HCT116 (cell line): ENCODE data around the gene RXFP3. TPM values are rescaled to one million over a fixed set of nuclear protein-coding genes. Genes with fewer than 3 reads are reported as not detected.

Source experiments
- ATAC-seq: fragments of 200-7000 bp; cut with Tn5 transposase; 2 replicates; pipeline ENCODE4 v1.9.1; 2020; ENCODE audit warnings: mild to moderate bottlenecking, moderate library complexity
- BruUV-seq: library from RNA; stranded (reverse); fragments of 400-500 nt; replicated peaks from 2 replicates; lab custom pipeline; 2021; lab: Mats Ljungman, UMichigan
- CTCF ChIA-PET: fragments of 300-600 bp; sonication (Branson Sonifier 250); formaldehyde crosslinking; loops from one replicate; lab custom pipeline; 2021; ENCODE audit warnings: antibody characterized with exemption; lab: Charles Lee
- POLR2A ChIA-PET: fragments of 300-600, 350-600 bp; sonication (Branson Sonifier 250); formaldehyde crosslinking; loops from one replicate; lab custom pipeline; 2021; ENCODE audit warnings: antibody characterized with exemption; lab: Charles Lee
- RAD21 ChIA-PET, 2 experiments: fragments of 300-600 bp; sonication (Branson Sonifier 250); formaldehyde crosslinking; loops; one replicate each; lab custom pipeline; 2023; ENCODE audit warnings: low total read pairs in 2 of 2; ENCODE audit not compliant: uncharacterized antibody in 2 of 2, unreplicated experiment in 2 of 2, low non-redundant PET in 1 of 2; lab: Charles Lee
- DNase-seq: peaks from one replicate; pipeline ENCODE4 v3.0.0-alpha.2; 2010; ENCODE audit warnings: low read depth, low spot score
- H2AFZ ChIP-seq: fragments of 200-600 bp; shearing (Covaris generic), sonication (generic); 2 replicates; pipeline ENCODE4 v1.6.1; 2017; ENCODE audit warnings: low read depth, mixed run types, mixed read lengths, antibody characterized with exemption, low read length; ENCODE audit not compliant: poor library complexity, severe bottlenecking
- H3K27ac ChIP-seq: 2 replicates; pipeline ENCODE4 v1.5.1; 2012; ENCODE audit warnings: low read depth, low read length
- H3K27me3 ChIP-seq: fragments of 200-600 bp; sonication (generic); 2 replicates; pipeline ENCODE4 v1.6.1; 2016; ENCODE audit warnings: mixed run types, low read length, mixed read lengths; ENCODE audit not compliant: insufficient read depth
- H3K36me3 ChIP-seq, 2 experiments: fragments of 200-500 bp in 1 of 2; fragments of 200-600 bp in 1 of 2; sonication (Bioruptor generic) in 1 of 2; sonication (generic) in 1 of 2; 2 replicates each; pipeline versions ENCODE4 v1.5.1 to v1.6.1; 2014 to 2016; ENCODE audit warnings: low read length in 2 of 2, inconsistent platforms in 1 of 2, mixed read lengths in 1 of 2, mixed run types in 1 of 2; ENCODE audit not compliant: insufficient read depth in 2 of 2, control insufficient read depth in 1 of 2
- H3K4me1 ChIP-seq, 2 experiments: fragments of 200-600 bp in 1 of 2; sonication (generic) in 1 of 2; 2 replicates each; pipeline versions ENCODE4 v1.5.1 to v1.6.1; 2012 to 2017; ENCODE audit warnings: low read length in 2 of 2, inconsistent platforms in 1 of 2, mild to moderate bottlenecking in 1 of 2, mixed read lengths in 1 of 2, mixed run types in 1 of 2, moderate library complexity in 1 of 2; ENCODE audit not compliant: insufficient read depth in 2 of 2, control insufficient read depth in 1 of 2
- H3K4me2 ChIP-seq: fragments of 200-600 bp; sonication (generic); 2 replicates; pipeline ENCODE4 v1.6.1; 2017; ENCODE audit warnings: mixed run types, low read length, mixed read lengths
- H3K4me3 ChIP-seq, 2 experiments: fragments of 200-600 bp in 1 of 2; sonication (generic) in 1 of 2; replicated peaks in 1 of 2; 2 replicates each; pipeline ENCODE4 v1.5.1; 2011 to 2016; ENCODE audit warnings: low read length in 2 of 2, control low read depth in 1 of 2, low read depth in 1 of 2, mild to moderate bottlenecking in 1 of 2, mixed read lengths in 1 of 2, mixed run types in 1 of 2
- H3K79me2 ChIP-seq: fragments of 200-600 bp; sonication (generic); 2 replicates; pipeline ENCODE4 v1.6.1; 2017; ENCODE audit warnings: mild to moderate bottlenecking, mixed run types, low read length, moderate library complexity, mixed read lengths; ENCODE audit not compliant: insufficient read depth
- H3K9ac ChIP-seq: fragments of 200-600 bp; sonication (generic); 2 replicates; pipeline ENCODE4 v1.6.1; 2016; ENCODE audit warnings: low read length, mixed read lengths
- H3K9me2 ChIP-seq: fragments of 200-600 bp; sonication (generic), shearing (Covaris generic); 2 replicates; pipeline ENCODE4 v1.6.1; 2017; ENCODE audit warnings: mixed run types, mild to moderate bottlenecking, moderate library complexity; ENCODE audit not compliant: insufficient read depth
- H3K9me3 ChIP-seq, 2 experiments: fragments of 200-500 bp in 1 of 2; fragments of 200-600 bp in 1 of 2; sonication (Bioruptor generic) in 1 of 2; sonication (generic) in 1 of 2; 2 replicates each; pipeline ENCODE4 v1.6.1; 2014 to 2017; ENCODE audit warnings: low read length in 2 of 2, mixed read lengths in 2 of 2, inconsistent platforms in 1 of 2, low read depth in 1 of 2, mild to moderate bottlenecking in 1 of 2, mixed run types in 1 of 2, moderate library complexity in 1 of 2; ENCODE audit not compliant: control insufficient read depth in 1 of 2, insufficient read depth in 1 of 2
- H4K20me1 ChIP-seq: fragments of 200-600 bp; sonication (generic), shearing (Covaris generic); 2 replicates; pipeline ENCODE4 v1.6.1; 2017; ENCODE audit warnings: mixed run types, mild to moderate bottlenecking, moderate library complexity; ENCODE audit not compliant: insufficient read depth
- CBX3 ChIP-seq: IDR thresholded peaks from 2 replicates; pipeline ENCODE4 v1.6.1; 2012; ENCODE audit warnings: low read depth
- CEBPB ChIP-seq: IDR thresholded peaks from 2 replicates; pipeline ENCODE4 v1.6.1; 2012; ENCODE audit warnings: low read depth
- EZH2 ChIP-seq: fragments of 200-600 bp; sonication (generic); IDR thresholded peaks from 2 replicates; pipeline ENCODE4 v1.6.1; 2017; ENCODE audit warnings: antibody characterized with exemption, mixed run types
- EZH2phosphoT487 ChIP-seq: fragments of 200-600 bp; IDR thresholded peaks from 2 replicates; pipeline ENCODE4 v1.6.1; 2018; ENCODE audit warnings: antibody characterized with exemption, borderline replicate concordance
- JUND ChIP-seq: IDR thresholded peaks from 2 replicates; pipeline ENCODE4 v1.6.1; 2012
- POLR2A ChIP-seq: IDR thresholded peaks from 2 replicates; pipeline ENCODE4 v1.7.0; 2011; ENCODE audit warnings: borderline replicate concordance; ENCODE audit not compliant: insufficient read depth, insufficient read length; ENCODE audit errors: extremely low read depth
- SIN3A ChIP-seq: IDR thresholded peaks from 2 replicates; pipeline ENCODE4 v1.6.1; 2012; ENCODE audit warnings: low read depth
- SRF ChIP-seq: IDR thresholded peaks from 2 replicates; pipeline ENCODE4 v1.6.1; 2012; ENCODE audit warnings: low read depth
- TCF7L2 ChIP-seq: IDR thresholded peaks from 2 replicates; pipeline ENCODE4 v1.7.0; 2011; ENCODE audit warnings: borderline replicate concordance, inconsistent platforms; ENCODE audit not compliant: insufficient read depth, insufficient read length; ENCODE audit errors: extremely low read depth
- YY1 ChIP-seq: IDR thresholded peaks from 2 replicates; pipeline ENCODE4 v1.6.1; 2011; ENCODE audit warnings: low read length, low read depth, moderate library complexity, mild to moderate bottlenecking; ENCODE audit not compliant: insufficient replicate concordance; ENCODE audit errors: extremely low read depth
- ZNF274 ChIP-seq: fragments of 200-500 bp; sonication (Bioruptor generic); IDR thresholded peaks from 2 replicates; pipeline ENCODE4 v1.6.1; 2014; ENCODE audit warnings: mild to moderate bottlenecking, low read depth, low read length, inconsistent platforms
- intact Hi-C: fragments of 100-400 bp; cut with micrococcal nuclease; formaldehyde crosslinking; loops from 2 replicates; pipeline ENCODE4 v1.10.0; 2022
- total RNA-seq: library from RNA; stranded (reverse); gene quantifications from one replicate; pipeline ENCODE4 v1.2.1, GENCODE V29; 2021; ENCODE audit not compliant: unreplicated experiment
- TF ChIP-seq, protein P1 (sequence below): IDR thresholded peaks from 2 replicates; pipeline ENCODE4 v1.6.1; 2011; ENCODE audit warnings: mild to moderate bottlenecking, low read length, moderate library complexity; ENCODE audit not compliant: insufficient replicate concordance; ENCODE audit errors: extremely low read depth
- TF ChIP-seq, protein P2 (sequence below): IDR thresholded peaks from 2 replicates; pipeline ENCODE4 v1.6.1; 2012
- TF ChIP-seq, protein P3 (sequence below): IDR thresholded peaks from 2 replicates; pipeline ENCODE4 v1.6.1; 2012; ENCODE audit warnings: low read depth

The RXFP3 gene
- total RNA-seq, 1 experiment from 2014 or later = not detected

DNA sequence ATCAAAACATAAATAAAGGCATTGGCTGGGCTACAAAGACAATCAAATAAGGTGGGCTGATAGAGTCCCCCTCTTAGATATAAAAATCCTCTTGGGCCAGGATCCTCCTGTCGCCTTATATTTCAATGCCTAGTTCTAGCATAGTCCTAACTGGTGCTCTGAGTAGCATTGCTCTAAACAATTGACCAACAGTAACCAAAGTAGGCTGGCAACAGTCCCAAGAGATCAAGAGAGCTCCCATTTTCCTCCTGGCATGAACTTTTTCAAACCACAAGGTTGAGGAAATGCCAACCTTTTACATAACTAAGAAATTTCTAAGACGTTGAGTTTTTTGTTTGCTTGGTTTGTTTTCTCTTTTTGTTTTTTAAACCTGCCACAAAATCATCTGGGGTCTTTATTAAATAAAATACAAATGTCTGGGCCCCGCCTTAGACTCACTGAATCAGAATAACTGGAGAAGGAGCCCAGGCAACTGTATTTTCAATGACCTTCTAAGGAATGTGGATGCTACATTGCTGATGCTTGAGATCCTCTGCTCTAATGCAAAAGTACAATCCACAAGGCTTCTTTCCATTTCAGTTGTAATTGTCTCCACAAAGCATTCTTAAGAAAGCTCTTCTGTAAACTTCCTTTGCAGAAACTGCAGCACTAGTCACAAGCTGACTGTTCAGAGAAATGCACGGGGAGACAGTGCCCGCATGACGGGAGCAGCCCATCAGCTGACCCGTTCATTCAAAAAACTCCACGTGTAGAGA is 45.4 kb downstream of the RXFP3 start:
- Histone ChIP-seq H3K27ac (no peak overlapping the region), H3K36me3 (no peaks in the 10 kb centered on the region), H3K4me2 (no peak overlapping the region), H3K79me2 (no peaks in the 10 kb centered on the region), H3K9me2 (no peaks in the 10 kb centered on the region), H2AFZ (no peak overlapping the region), H3K4me3 (no peak overlapping the region), H3K9ac (no peak overlapping the region), H3K4me1 (no peaks in the 10 kb centered on the region), H3K27me3 (no peaks in the 10 kb centered on the region), H3K9me3 (no peaks in the 10 kb centered on the region), H4K20me1 (no peaks in the 10 kb centered on the region)
- CTCF ChIA-PET = no interaction called here
- intact Hi-C loops = no loop called here
- no peak for DNase-seq
- no TSS peak for BruUV-seq
- RAD21 ChIA-PET = no interaction called here
- no peak for ATAC-seq
- POLR2A ChIA-PET = no interaction called here
- TF ChIP-seq JUND = no peak

DNA sequence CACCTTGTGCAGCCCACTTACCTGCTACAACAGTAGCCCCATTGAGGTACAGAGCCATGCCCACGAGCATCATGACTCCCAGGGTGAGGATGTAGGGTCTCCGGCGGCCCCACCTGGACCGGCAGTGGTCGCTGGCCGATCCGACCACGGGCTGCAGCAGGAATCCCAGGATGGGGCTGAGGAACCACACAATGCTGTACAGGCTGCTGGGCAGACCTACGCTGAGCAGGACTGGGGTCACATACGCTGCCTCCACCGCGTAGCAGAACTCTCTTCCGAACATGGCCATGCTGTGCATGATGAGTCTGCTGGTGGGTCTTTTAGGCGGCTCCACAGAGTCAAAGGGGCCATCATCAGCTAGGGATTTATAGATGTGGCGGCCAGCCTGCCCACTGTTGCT is 48.0 kb downstream of the RXFP3 start:
- ChIA-PET RAD21 (no interaction called here), POLR2A (no interaction called here), CTCF (no interaction called here)
- H3K4me3 ChIP-seq = no peak overlapping the region
- TF ChIP-seq, protein P1, sequence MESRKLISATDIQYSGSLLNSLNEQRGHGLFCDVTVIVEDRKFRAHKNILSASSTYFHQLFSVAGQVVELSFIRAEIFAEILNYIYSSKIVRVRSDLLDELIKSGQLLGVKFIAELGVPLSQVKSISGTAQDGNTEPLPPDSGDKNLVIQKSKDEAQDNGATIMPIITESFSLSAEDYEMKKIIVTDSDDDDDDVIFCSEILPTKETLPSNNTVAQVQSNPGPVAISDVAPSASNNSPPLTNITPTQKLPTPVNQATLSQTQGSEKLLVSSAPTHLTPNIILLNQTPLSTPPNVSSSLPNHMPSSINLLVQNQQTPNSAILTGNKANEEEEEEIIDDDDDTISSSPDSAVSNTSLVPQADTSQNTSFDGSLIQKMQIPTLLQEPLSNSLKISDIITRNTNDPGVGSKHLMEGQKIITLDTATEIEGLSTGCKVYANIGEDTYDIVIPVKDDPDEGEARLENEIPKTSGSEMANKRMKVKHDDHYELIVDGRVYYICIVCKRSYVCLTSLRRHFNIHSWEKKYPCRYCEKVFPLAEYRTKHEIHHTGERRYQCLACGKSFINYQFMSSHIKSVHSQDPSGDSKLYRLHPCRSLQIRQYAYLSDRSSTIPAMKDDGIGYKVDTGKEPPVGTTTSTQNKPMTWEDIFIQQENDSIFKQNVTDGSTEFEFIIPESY = no peak
- TF ChIP-seq EZH2phosphoT487 (no peak), CEBPB (no peak), JUND (no peak), TCF7L2 (no peak), SIN3A (no peak), CBX3 (no peak), SRF (no peak), EZH2 (no peak), YY1 (no peak), POLR2A (no peak), ZNF274 (no peak)
- TF ChIP-seq, protein P2, sequence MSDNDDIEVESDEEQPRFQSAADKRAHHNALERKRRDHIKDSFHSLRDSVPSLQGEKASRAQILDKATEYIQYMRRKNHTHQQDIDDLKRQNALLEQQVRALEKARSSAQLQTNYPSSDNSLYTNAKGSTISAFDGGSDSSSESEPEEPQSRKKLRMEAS = no peak
- TF ChIP-seq, protein P3, sequence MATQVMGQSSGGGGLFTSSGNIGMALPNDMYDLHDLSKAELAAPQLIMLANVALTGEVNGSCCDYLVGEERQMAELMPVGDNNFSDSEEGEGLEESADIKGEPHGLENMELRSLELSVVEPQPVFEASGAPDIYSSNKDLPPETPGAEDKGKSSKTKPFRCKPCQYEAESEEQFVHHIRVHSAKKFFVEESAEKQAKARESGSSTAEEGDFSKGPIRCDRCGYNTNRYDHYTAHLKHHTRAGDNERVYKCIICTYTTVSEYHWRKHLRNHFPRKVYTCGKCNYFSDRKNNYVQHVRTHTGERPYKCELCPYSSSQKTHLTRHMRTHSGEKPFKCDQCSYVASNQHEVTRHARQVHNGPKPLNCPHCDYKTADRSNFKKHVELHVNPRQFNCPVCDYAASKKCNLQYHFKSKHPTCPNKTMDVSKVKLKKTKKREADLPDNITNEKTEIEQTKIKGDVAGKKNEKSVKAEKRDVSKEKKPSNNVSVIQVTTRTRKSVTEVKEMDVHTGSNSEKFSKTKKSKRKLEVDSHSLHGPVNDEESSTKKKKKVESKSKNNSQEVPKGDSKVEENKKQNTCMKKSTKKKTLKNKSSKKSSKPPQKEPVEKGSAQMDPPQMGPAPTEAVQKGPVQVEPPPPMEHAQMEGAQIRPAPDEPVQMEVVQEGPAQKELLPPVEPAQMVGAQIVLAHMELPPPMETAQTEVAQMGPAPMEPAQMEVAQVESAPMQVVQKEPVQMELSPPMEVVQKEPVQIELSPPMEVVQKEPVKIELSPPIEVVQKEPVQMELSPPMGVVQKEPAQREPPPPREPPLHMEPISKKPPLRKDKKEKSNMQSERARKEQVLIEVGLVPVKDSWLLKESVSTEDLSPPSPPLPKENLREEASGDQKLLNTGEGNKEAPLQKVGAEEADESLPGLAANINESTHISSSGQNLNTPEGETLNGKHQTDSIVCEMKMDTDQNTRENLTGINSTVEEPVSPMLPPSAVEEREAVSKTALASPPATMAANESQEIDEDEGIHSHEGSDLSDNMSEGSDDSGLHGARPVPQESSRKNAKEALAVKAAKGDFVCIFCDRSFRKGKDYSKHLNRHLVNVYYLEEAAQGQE = no peak
- H2AFZ ChIP-seq = no peak overlapping the region
- no peaks in the 10 kb centered on the region for H3K79me2 ChIP-seq
- no peak overlapping the region for H3K27ac ChIP-seq
- no peaks in the 10 kb centered on the region for H3K4me1 ChIP-seq
- H3K9ac ChIP-seq = no peak overlapping the region
- no peaks in the 10 kb centered on the region for H3K27me3 ChIP-seq
- no peak overlapping the region for H3K4me2 ChIP-seq
- DNase-seq (no peak), ATAC-seq (no peak)
- intact Hi-C loops = no loop called here
- H3K9me3 ChIP-seq = no peaks in the 10 kb centered on the region
- H4K20me1 ChIP-seq = no peaks in the 10 kb centered on the region
- BruUV-seq = no TSS peak
- peaks cover 0 to 5% of the 10 kb centered on the region in 2 experiments; a peak in 1 of 4 replicates for H3K36me3 ChIP-seq
- H3K9me2 ChIP-seq = no peaks in the 10 kb centered on the region
